ENCODE results near the gene BCL2A1. TPM values are rescaled to one million over a fixed set of nuclear protein-coding genes. Genes with fewer than 3 reads are reported as not detected.

Gene BCL2A1
- total RNA-seq, 1 donor from 2014 or later = not detected

GRCh38 chr15:79990280-79990996, 19.4 kb upstream of the BCL2A1 start:
- intact Hi-C loops (cut with DNase I) = loop anchor here (5.0 kb wide), 1 partner anchor 608 kb away; no protein-coding TSS in a partner anchor
- Histone ChIP-seq H3K9me3 (no peaks in the 10 kb centered on the region), H3K27ac (no peak overlapping the region), H3K27me3 (no peaks in the 10 kb centered on the region), H3K4me1 (no peaks in the 10 kb centered on the region), H3K4me3 (no peak overlapping the region), H3K36me3 (no peaks in the 10 kb centered on the region)
- TF ChIP-seq CTCF (IDR thresholded peaks at IDR 0.05) = no peak
- DNase-seq (ENCODE audit: low spot score in 2 of 2) = no peak

- H3K4me3 ChIP-seq = no peak overlapping the region
- H3K27me3 ChIP-seq = no peaks in the 10 kb centered on the region
- no peak overlapping the region for H3K27ac ChIP-seq
- H3K36me3 ChIP-seq = no peaks in the 10 kb centered on the region
- no peak for TF ChIP-seq CTCF (IDR thresholded peaks at IDR 0.05)
- no peak for DNase-seq (ENCODE audit: low spot score in 2 of 2)
- H3K9me3 ChIP-seq = no peaks in the 10 kb centered on the region
- no peaks in the 10 kb centered on the region for H3K4me1 ChIP-seq
- intact Hi-C loops (cut with DNase I) = loop anchor here (5.0 kb wide), 1 partner anchor 607 kb away; no protein-coding TSS in a partner anchor
Measured at GRCh38 chr15:79989682-79990081, 18.7 kb upstream of the BCL2A1 start.

GRCh38 chr15:79989183-79989582, 18.2 kb upstream of the BCL2A1 start:
- Histone ChIP-seq H3K27me3 (no peaks in the 10 kb centered on the region), H3K27ac (no peak overlapping the region), H3K9me3 (no peaks in the 10 kb centered on the region), H3K4me3 (no peak overlapping the region), H3K4me1 (no peaks in the 10 kb centered on the region), H3K36me3 (no peaks in the 10 kb centered on the region)
- DNase-seq (ENCODE audit: low spot score in 2 of 2) = no peak
- no peak for TF ChIP-seq CTCF (IDR thresholded peaks at IDR 0.05)
- intact Hi-C loops (cut with DNase I) = no loop called here

- TF ChIP-seq CTCF (IDR thresholded peaks at IDR 0.05) = no peak
- Histone ChIP-seq H3K4me3 (no peak overlapping the region), H3K27ac (no peak overlapping the region), H3K27me3 (no peaks in the 10 kb centered on the region), H3K36me3 (no peaks in the 10 kb centered on the region), H3K4me1 (no peaks in the 10 kb centered on the region), H3K9me3 (no peaks in the 10 kb centered on the region)
- no peak for DNase-seq (ENCODE audit: low spot score in 2 of 2)
- intact Hi-C loops (cut with DNase I) = no loop called here
Measured at GRCh38 chr15:79988448-79989117, 17.6 kb upstream of the BCL2A1 start.

GRCh38 chr15:79987969-79988368, 17.0 kb upstream of the BCL2A1 start:
- no peak for DNase-seq (ENCODE audit: low spot score in 2 of 2)
- Histone ChIP-seq H3K4me3 (no peak overlapping the region), H3K27me3 (no peaks in the 10 kb centered on the region), H3K9me3 (no peaks in the 10 kb centered on the region), H3K4me1 (no peaks in the 10 kb centered on the region), H3K27ac (no peak overlapping the region), H3K36me3 (no peaks in the 10 kb centered on the region)
- intact Hi-C loops (cut with DNase I) = no loop called here
- no peak for TF ChIP-seq CTCF (IDR thresholded peaks at IDR 0.05)
